SU-DHL-6 (cell line): ENCODE data around the gene OBP2A.

ENCODE experiments used
- H2AFZ ChIP-seq: fragments of 200-600 bp; sonication (generic); 2 replicates; pipeline ENCODE4 v1.6.1; 2014; ENCODE audit warnings: low read depth, mild to moderate bottlenecking, moderate library complexity, mixed read lengths, antibody characterized with exemption, low read length; ENCODE audit not compliant: severe bottlenecking
- H3F3A ChIP-seq: fragments of 200-600 bp; shearing (Covaris generic); 2 replicates; pipeline ENCODE4 v1.6.0; 2016; ENCODE audit warnings: antibody characterized with exemption, mild to moderate bottlenecking; ENCODE audit not compliant: insufficient read depth
- H3K27ac ChIP-seq: fragments of 200-600 bp; sonication (generic); 2 replicates; pipeline ENCODE4 v1.5.1; 2016; ENCODE audit warnings: low read depth, mild to moderate bottlenecking, low read length, moderate library complexity, mixed read lengths
- H3K27me3 ChIP-seq: fragments of 200-600 bp; sonication (generic), shearing (Covaris generic); 2 replicates; pipeline ENCODE4 v1.6.0; 2014; ENCODE audit warnings: mild to moderate bottlenecking, low read length
- H3K36me3 ChIP-seq: fragments of 200-600 bp; sonication (generic); 2 replicates; pipeline ENCODE4 v1.6.1; 2014; ENCODE audit warnings: mild to moderate bottlenecking, low read length, mixed read lengths
- H3K4me2 ChIP-seq: fragments of 300-600, 200-600 bp; shearing (Covaris generic), sonication (generic); 2 replicates; pipeline ENCODE4 v1.6.0; 2014; ENCODE audit warnings: low read length, low read depth, mild to moderate bottlenecking; ENCODE audit not compliant: poor library complexity, severe bottlenecking
- H3K4me3 ChIP-seq: fragments of 200-600 bp; sonication (generic); 2 replicates; pipeline ENCODE4 v1.5.1; 2014; ENCODE audit warnings: antibody characterized with exemption, low read length, mild to moderate bottlenecking, mixed read lengths; ENCODE audit not compliant: insufficient read depth, poor library complexity, severe bottlenecking
- H3K79me2 ChIP-seq: fragments of 200-600 bp; sonication (generic); 2 replicates; pipeline ENCODE4 v1.6.1; 2014; ENCODE audit warnings: mild to moderate bottlenecking, low read length, moderate library complexity; ENCODE audit not compliant: insufficient read depth
- H3K9ac ChIP-seq: fragments of 200-600 bp; sonication (generic); 2 replicates; pipeline ENCODE4 v1.7.0; 2014; ENCODE audit warnings: mild to moderate bottlenecking, low read length
- H3K9me2 ChIP-seq: fragments of 200-600 bp; sonication (generic); replicated peaks from 2 replicates; pipeline ENCODE4 v1.6.1; 2014; ENCODE audit warnings: low read length; ENCODE audit not compliant: insufficient read depth
- H3K9me3 ChIP-seq: fragments of 200-600 bp; sonication (generic); 2 replicates; pipeline ENCODE4 v1.6.1; 2014; ENCODE audit warnings: low read length, mixed read lengths; ENCODE audit not compliant: insufficient read depth
- H4K20me1 ChIP-seq: fragments of 200-600 bp; sonication (generic); 2 replicates; pipeline ENCODE4 v1.6.1; 2014; ENCODE audit warnings: low read depth, mild to moderate bottlenecking, antibody characterized with exemption, low read length, moderate library complexity, mixed read lengths
- CTCF ChIP-seq: fragments of 200-600 bp; sonication (generic); IDR thresholded peaks from one replicate; pipeline ENCODE4 v1.5.1; 2017; ENCODE audit warnings: antibody characterized with exemption, mild to moderate bottlenecking, low read length, moderate library complexity; ENCODE audit not compliant: insufficient read depth, poor library complexity, severe bottlenecking
- EZH2phosphoT487 ChIP-seq: fragments of 200-600 bp; sonication (generic), shearing (Covaris generic); conservative IDR thresholded peaks from 2 replicates; pipeline ENCODE4 v1.6.1; 2018; ENCODE audit warnings: mild to moderate bottlenecking, antibody characterized with exemption, low read length, moderate library complexity, mixed read lengths

OBP2A gene

GRCh38 chr9:135579889-135580660 is 34.1 kb downstream of the OBP2A start:
- TF ChIP-seq EZH2phosphoT487 = no peak
- no peak for TF ChIP-seq CTCF
- H3K4me2 ChIP-seq = no peak overlapping the region
- no peaks in the 10 kb centered on the region for H3K9me2 ChIP-seq
- no peak overlapping the region for H3K27ac ChIP-seq
- H3K27me3 ChIP-seq = no peaks in the 10 kb centered on the region
- H3K79me2 ChIP-seq = no peaks in the 10 kb centered on the region
- no peak overlapping the region for H3K4me3 ChIP-seq
- no peaks in the 10 kb centered on the region for H3K36me3 ChIP-seq
- no peak overlapping the region for H2AFZ ChIP-seq
- no peak overlapping the region for H3K9ac ChIP-seq
- H3F3A ChIP-seq = no peaks in the 10 kb centered on the region
- no peaks in the 10 kb centered on the region for H4K20me1 ChIP-seq
- H3K9me3 ChIP-seq = no peaks in the 10 kb centered on the region

GRCh38 chr9:135580664-135581380 is 34.9 kb downstream of the OBP2A start:
- no peak overlapping the region for H3K27ac ChIP-seq
- TF ChIP-seq EZH2phosphoT487 (no peak), CTCF (no peak)
- H2AFZ ChIP-seq = no peak overlapping the region

GRCh38 chr9:135581636-135582426 is 35.9 kb downstream of the OBP2A start:
- Histone ChIP-seq H3K27me3 (no peaks in the 10 kb centered on the region), H3K9me3 (no peaks in the 10 kb centered on the region), H3K9ac (no peak overlapping the region), H4K20me1 (no peaks in the 10 kb centered on the region), H3F3A (no peaks in the 10 kb centered on the region), H3K4me3 (no peak overlapping the region), H2AFZ (no peak overlapping the region), H3K9me2 (no peaks in the 10 kb centered on the region), H3K27ac (no peak overlapping the region), H3K4me2 (no peak overlapping the region), H3K36me3 (no peaks in the 10 kb centered on the region), H3K79me2 (no peaks in the 10 kb centered on the region)
- no peak for TF ChIP-seq CTCF
- TF ChIP-seq EZH2phosphoT487 = no peak

More at GRCh38 chr9:135580664-135581380, 34.9 kb downstream of the OBP2A start:
- Histone ChIP-seq H3K79me2 (no peaks in the 10 kb centered on the region), H3K4me3 (no peak overlapping the region), H3K9me2 (no peaks in the 10 kb centered on the region), H3K9ac (no peak overlapping the region), H3K36me3 (no peaks in the 10 kb centered on the region), H3K9me3 (no peaks in the 10 kb centered on the region), H3K27me3 (no peaks in the 10 kb centered on the region), H3F3A (no peaks in the 10 kb centered on the region), H4K20me1 (no peaks in the 10 kb centered on the region), H3K4me2 (no peak overlapping the region)
